Fibroblast of skin of scalp (primary cell): ENCODE results near the gene PPARG.
A peak's percentile ranks its signal among the peaks of the same experiment; 100 is the strongest.

Experiments
- DNase-seq: peaks from one replicate; pipeline ENCODE4 v3.0.0-alpha.2; 2013

Gene PPARG

DNA sequence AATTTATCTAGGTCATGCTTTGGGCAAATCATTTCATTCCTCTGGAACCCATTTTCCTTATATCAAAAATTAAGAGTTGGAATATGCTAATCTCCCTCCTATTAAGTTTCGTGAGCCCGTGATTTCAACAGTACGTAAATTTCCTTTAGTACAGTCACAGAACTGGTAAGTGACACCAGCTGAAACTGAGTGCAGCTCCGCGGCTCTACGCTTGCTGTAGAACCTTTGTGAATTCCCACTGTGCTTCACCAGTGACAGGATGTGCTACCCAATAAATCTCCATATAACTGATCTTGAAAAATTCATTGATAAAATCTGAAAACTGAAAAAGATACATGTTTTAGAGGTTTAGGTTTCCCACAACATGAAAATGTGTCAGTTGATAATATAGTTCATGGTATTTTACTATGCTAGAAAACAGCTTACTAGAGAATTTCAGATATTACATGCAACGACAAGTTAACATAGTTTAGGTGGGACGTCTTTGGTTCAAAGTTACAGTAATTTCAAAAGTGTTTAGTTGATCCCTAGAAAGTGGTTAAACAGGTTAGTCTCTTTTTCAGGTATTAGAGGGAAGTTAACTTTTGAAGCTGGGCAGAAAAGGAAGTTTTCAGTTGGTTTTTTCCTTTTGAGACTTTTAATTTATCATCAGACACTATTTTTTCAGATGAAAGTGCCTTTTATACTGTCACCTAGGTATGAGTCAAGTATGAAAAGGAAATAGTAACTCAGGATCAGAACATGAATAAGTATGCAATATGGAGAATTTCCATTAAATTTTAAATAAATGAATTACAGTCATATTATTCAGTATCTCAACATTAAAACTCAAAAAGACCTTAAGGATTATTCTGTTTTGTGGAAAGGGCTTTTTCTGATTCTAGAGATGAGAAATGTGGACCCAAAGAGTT lies 57.0 kb downstream of the PPARG start:
- DNase-seq, result no peak

GRCh38 chr3:12347301-12347700 lies 58.4 kb downstream of the PPARG start:
- no peak for DNase-seq

- DNase-seq, result no peak
These were observed 61.3 kb downstream of the PPARG start for GRCh38 chr3:12349895-12350811.

DNA sequence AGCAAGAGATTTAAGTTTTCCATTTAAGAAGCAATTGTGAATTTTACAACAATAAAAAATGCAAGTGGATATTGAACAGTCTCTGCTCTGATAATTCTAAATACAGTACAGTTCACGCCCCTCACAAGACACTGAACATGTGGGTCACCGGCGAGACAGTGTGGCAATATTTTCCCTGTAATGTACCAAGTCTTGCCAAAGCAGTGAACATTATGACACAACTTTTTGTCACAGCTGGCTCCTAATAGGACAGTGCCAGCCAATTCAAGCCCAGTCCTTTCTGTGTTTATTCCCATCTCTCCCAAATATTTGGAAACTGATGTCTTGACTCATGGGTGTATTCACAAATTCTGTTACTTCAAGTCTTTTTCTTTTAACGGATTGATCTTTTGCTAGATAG lies 62.3 kb downstream of the PPARG start:
- DNase-seq, result no peak

DNA sequence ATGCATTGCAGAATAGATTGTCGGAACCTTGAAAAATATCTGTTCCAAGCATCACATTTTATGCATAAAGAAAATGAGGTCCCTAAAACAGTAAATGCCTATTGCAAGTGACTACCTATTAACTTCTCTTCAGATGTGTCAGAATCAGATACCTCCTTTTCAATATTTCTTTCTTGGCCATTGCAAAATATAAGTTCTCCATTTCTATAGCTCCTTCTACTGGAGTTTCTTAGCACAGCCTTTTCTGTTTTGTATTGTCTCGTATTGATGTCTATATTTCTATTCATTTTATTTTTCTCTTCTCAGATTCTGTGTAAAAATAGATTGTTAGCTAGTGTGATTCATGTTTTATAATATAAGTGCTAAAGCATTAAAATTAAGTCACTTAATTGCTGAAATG lies 63.4 kb downstream of the PPARG start:
- DNase-seq, result no peak

GRCh38 chr3:12352755-12353154 lies 63.9 kb downstream of the PPARG start:
- DNase-seq, result no peak

GRCh38 chr3:12353796-12354525 lies 65.1 kb downstream of the PPARG start:
- DNase-seq, result peak; percentile 38

DNA sequence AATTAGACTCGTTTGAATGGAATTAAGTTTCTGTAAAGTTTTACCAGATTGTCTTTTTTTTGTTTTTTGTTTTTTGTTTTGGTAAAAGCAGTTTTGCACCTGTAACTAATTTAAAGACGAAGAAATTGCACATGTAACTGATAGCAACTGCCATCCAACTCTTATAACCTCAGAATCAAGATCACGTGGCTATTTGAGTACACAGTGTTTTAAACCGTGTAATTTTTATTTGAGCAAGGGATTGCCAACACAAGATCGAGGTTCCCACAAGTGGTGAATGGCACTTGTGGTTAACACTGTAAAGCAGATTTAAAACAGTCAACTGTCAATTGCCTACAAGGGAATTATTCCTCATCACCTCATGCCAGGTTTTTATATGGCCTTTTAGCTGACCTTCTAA lies 67.3 kb downstream of the PPARG start:
- no peak for DNase-seq

GRCh38 chr3:12356996-12357395 lies 68.1 kb downstream of the PPARG start:
- no peak for DNase-seq

GRCh38 chr3:12357456-12357855 lies 68.6 kb downstream of the PPARG start:
- DNase-seq, result no peak

DNA sequence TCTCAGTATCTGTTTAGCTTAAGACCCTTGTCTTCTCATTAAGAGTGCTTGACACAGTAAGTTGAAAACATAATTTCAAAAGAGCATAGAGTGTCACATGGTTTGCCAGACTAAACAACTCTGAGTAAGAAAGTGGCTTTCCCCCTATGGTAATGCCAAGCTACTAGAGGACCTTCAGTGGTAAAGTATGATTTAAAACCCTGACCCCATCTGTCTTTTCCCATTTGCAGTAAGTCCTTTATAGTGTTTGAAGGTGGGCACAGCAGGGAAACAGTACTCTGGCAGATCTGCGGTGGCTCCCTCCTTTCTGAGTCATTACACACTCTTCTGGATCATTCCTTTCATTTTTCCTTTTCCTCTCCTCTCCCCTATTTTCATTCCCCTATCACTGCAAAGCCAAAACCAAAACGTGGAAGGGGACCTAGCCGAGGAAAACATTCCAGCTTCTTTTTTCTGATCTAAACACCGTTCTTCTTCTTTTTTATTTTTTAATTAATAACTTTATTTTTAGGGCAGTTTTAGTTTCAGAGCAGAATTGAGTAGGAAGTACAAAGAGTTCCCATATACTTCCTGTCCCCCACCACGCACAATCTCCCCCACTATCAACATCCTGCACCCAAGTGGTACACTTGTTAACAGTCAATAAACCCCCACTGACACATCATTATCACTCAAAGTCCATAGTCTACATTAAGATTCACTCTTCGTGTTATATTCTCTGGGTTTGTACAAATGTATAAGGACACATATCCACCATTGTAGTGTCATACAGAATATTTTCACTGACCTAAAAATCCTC lies 74.7 kb downstream of the PPARG start:
- DNase-seq, result peak; percentile 42

DNA sequence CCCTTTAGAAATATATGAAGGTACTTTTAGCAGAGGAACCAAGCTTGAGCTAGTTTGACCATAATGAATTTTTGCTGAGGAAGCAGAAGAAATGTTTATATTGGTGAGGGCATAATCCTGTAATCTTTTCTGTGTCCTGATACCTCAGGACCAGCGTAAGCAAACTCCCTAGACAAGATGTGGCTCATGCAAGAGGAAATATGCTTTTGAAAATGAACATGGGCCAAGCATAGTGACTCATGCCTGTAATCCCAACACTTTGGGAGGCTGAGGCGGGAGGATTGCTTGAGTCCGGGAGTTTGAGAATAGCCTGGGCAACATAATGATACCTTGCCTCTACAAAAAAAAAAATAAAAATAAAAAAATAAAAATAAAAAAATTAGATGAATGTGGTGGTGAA lies 78.5 kb downstream of the PPARG start:
- no peak for DNase-seq

- DNase-seq, result no peak
These were observed 80.2 kb downstream of the PPARG start for GRCh38 chr3:12369029-12369428.

DNA sequence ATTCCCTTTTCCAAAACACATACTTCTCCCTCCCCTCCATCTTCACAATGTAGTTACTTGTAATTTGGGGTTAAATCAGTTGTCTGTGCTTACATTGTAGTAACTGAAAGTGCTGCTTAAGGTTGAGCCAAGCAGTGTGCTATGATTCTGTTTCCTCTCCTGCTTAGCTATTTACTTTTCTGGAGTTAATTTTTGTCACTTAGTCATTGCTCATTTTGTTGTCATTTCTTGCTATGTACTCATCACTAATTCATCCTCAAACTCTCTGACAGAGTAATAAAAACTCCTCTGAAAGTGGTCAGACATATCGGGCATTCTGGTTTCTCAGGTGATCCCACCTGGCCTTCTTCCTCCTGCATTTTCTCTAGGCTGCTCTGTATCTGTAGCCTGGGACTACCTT lies 80.7 kb downstream of the PPARG start:
- no peak for DNase-seq

DNA sequence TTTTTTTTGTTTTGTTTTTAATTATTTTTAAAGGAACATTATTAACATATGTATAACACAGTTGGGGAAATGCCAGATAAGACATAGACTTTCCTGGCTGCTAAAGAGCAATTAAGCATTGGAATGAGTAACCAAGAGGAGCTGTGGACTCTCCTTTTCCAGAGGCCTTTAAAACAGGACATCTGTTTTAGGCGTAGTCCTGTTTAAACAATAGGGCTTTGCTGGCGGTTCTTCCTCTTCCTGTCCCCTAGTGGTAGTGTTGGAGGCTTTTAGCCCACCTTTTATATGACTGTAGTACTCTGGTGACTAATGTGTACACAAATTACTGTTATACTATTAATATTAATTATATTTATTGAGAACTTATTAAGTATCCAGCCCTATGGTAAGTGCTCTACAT lies 81.9 kb downstream of the PPARG start:
- peak; percentile 44 for DNase-seq

GRCh38 chr3:12371525-12372140 lies 82.8 kb downstream of the PPARG start:
- DNase-seq, result peak; percentile 23

GRCh38 chr3:12372741-12373280 lies 83.9 kb downstream of the PPARG start:
- DNase-seq, result no peak

GRCh38 chr3:12375572-12375971 lies 86.7 kb downstream of the PPARG start:
- DNase-seq, result no peak

DNA sequence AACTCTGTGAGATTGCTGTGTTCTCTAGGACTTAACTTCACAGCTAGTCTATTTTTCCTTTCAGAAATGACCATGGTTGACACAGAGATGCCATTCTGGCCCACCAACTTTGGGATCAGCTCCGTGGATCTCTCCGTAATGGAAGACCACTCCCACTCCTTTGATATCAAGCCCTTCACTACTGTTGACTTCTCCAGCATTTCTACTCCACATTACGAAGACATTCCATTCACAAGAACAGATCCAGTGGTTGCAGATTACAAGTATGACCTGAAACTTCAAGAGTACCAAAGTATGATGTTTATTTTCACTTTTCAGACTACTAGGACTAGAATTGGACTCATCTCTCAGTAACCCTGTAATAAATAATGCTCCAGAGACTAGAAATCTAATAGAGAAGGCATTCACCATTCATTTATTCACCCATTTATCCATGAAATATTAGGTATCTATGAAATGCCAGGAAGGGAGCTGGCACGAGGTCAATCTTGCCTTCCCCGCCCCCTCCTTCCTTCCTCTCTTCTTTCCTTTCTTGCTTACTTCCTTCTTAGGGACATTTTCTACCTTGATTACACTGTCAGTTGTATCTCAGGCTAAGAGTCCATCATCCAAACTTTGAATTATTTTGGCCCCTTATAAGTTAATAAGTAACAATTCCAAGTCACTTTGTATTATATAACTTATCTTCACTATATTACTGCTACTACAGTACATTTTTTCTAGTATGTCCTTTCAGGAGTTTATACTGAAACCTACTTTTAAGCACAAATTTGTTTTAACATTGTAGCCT lies 91.0 kb downstream of the PPARG start:
- no peak for DNase-seq

DNA sequence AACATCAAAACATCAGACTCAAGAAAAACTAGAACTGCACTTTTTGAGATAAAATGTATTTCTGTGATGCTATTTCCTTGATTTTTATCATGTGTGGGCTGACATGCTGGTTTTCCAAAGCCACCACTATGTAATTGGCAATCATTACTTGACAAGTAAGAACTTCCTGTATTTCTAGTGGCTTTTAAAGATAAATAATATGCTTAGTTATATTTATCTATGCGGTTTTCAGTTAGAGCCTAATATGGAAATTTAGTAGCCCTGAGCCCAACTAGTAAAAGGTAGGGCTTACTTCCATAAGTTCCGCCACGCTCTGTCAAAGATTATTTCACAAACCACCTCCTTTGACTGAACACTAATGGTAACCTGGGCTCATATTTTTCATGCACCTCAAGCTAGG lies 91.6 kb downstream of the PPARG start:
- DNase-seq, result no peak
